Measurements from ENCODE around the gene POC1A.

- TF ChIP-seq CTCF (IDR thresholded peaks at IDR 0.05) = no peak
- no peak for TF ChIP-seq POLR2AphosphoS5 (IDR thresholded peaks at IDR 0.05; ENCODE audit: low read depth, low read length)
- TF ChIP-seq REST (IDR thresholded peaks at IDR 0.05; ENCODE audit: insufficient read depth in 1 of 2, low read depth in 2 of 2, low read length in 1 of 2) = no peak
These were observed 22.9 kb upstream of the POC1A start for GRCh38 chr3:52176951-52177700.

Data from Panc1 (cell line).